Measurements from ENCODE around the gene ABCA2.

The ABCA2 gene

GRCh38 chr9:137026828-137027227, 1.2 kb downstream of the ABCA2 start:
- no peak overlapping the region for H2AFZ ChIP-seq (ENCODE audit: low read length)
- peak overlapping the region; percentile 66 for H3K9ac ChIP-seq (ENCODE audit: low read depth, low read length, poor library complexity, severe bottlenecking)
- peaks cover 5% of the 10 kb centered on the region for H4K20me1 ChIP-seq (ENCODE audit: insufficient read depth, low read length, poor library complexity, severe bottlenecking)
- H3K4me3 ChIP-seq (ENCODE audit: low read length, poor library complexity, severe bottlenecking), result peak overlapping the region; percentile 71
- no peak for TF ChIP-seq EZH2phosphoT487 (IDR thresholded peaks at IDR 0.05; ENCODE audit: borderline replicate concordance)
- no peak for TF ChIP-seq CTCF (conservative IDR thresholded peaks at IDR 0.05; ENCODE audit: low read length)
- peaks cover 7% of the 10 kb centered on the region; the same call in 1 of the 2 replicates for H3F3A ChIP-seq (ENCODE audit: low read depth)
- peaks cover 5% of the 10 kb centered on the region; the same call in 1 of the 2 replicates for H3K79me2 ChIP-seq (ENCODE audit: insufficient read depth, low read length)
- peak overlapping the region; percentile 84 for H3K4me2 ChIP-seq (ENCODE audit: low read depth, low read length, poor library complexity, severe bottlenecking)
- H3K27me3 ChIP-seq (ENCODE audit: insufficient read depth, low read length, poor library complexity, severe bottlenecking), result no peaks in the 10 kb centered on the region
- no peaks in the 10 kb centered on the region for H3K9me3 ChIP-seq (ENCODE audit: insufficient read depth, low read depth, low read length)
- H3K4me1 ChIP-seq (ENCODE audit: insufficient read depth, low read length, poor library complexity, severe bottlenecking), result peaks cover 42% of the 10 kb centered on the region
- no peaks in the 10 kb centered on the region for H3K9me2 ChIP-seq (replicated peaks; ENCODE audit: low read depth, low read length)
- H3K36me3 ChIP-seq (ENCODE audit: insufficient read depth, low read length), result no peaks in the 10 kb centered on the region

- H2AFZ ChIP-seq (ENCODE audit: low read length), result no peak overlapping the region
- peak overlapping the region; percentile 66 for H3K9ac ChIP-seq (ENCODE audit: low read depth, low read length, poor library complexity, severe bottlenecking)
- H3K4me2 ChIP-seq (ENCODE audit: low read depth, low read length, poor library complexity, severe bottlenecking), result peak overlapping the region; percentile 84
- H3K27me3 ChIP-seq (ENCODE audit: insufficient read depth, low read length, poor library complexity, severe bottlenecking), result no peaks in the 10 kb centered on the region
- H3K4me3 ChIP-seq (ENCODE audit: low read length, poor library complexity, severe bottlenecking), result no peak overlapping the region
- H3K9me2 ChIP-seq (replicated peaks; ENCODE audit: low read depth, low read length), result no peaks in the 10 kb centered on the region
- peaks cover 8% of the 10 kb centered on the region for H4K20me1 ChIP-seq (ENCODE audit: insufficient read depth, low read length, poor library complexity, severe bottlenecking)
- no peak for TF ChIP-seq EZH2phosphoT487 (IDR thresholded peaks at IDR 0.05; ENCODE audit: borderline replicate concordance)
- TF ChIP-seq CTCF (conservative IDR thresholded peaks at IDR 0.05; ENCODE audit: low read length), result no peak
- H3K79me2 ChIP-seq (ENCODE audit: insufficient read depth, low read length), result peaks cover 5% of the 10 kb centered on the region; the same call in 1 of the 2 replicates
- H3K9me3 ChIP-seq (ENCODE audit: insufficient read depth, low read depth, low read length), result no peaks in the 10 kb centered on the region
- H3K36me3 ChIP-seq (ENCODE audit: insufficient read depth, low read length), result no peaks in the 10 kb centered on the region
- peaks cover 39% of the 10 kb centered on the region for H3K4me1 ChIP-seq (ENCODE audit: insufficient read depth, low read length, poor library complexity, severe bottlenecking)
- H3F3A ChIP-seq (ENCODE audit: low read depth), result peaks cover 7% of the 10 kb centered on the region; the same call in 1 of the 2 replicates
Observed at GRCh38 chr9:137026384-137026783, 1.7 kb downstream of the ABCA2 start.

- Histone ChIP-seq H3K9me3 (ENCODE audit: insufficient read depth, low read depth, low read length) (no peaks in the 10 kb centered on the region), H3K4me2 (ENCODE audit: low read depth, low read length, poor library complexity, severe bottlenecking) (peak overlapping the region; percentile 84), H3K27me3 (ENCODE audit: insufficient read depth, low read length, poor library complexity, severe bottlenecking) (no peaks in the 10 kb centered on the region), H2AFZ (ENCODE audit: low read length) (no peak overlapping the region), H3K4me3 (ENCODE audit: low read length, poor library complexity, severe bottlenecking) (no peak overlapping the region), H3F3A (ENCODE audit: low read depth) (peaks cover 4% of the 10 kb centered on the region; the same call in 1 of the 2 replicates), H3K9me2 (replicated peaks; ENCODE audit: low read depth, low read length) (no peaks in the 10 kb centered on the region), H3K36me3 (ENCODE audit: insufficient read depth, low read length) (no peaks in the 10 kb centered on the region), H3K9ac (ENCODE audit: low read depth, low read length, poor library complexity, severe bottlenecking) (no peak overlapping the region), H3K79me2 (ENCODE audit: insufficient read depth, low read length) (peaks cover 5% of the 10 kb centered on the region; the same call in 1 of the 2 replicates), H4K20me1 (ENCODE audit: insufficient read depth, low read length, poor library complexity, severe bottlenecking) (peaks cover 9% of the 10 kb centered on the region), H3K4me1 (ENCODE audit: insufficient read depth, low read length, poor library complexity, severe bottlenecking) (peaks cover 31% of the 10 kb centered on the region)
- TF ChIP-seq CTCF (conservative IDR thresholded peaks at IDR 0.05; ENCODE audit: low read length) (no peak), EZH2phosphoT487 (IDR thresholded peaks at IDR 0.05; ENCODE audit: borderline replicate concordance) (no peak)
Observed at GRCh38 chr9:137025517-137025966, 2.5 kb downstream of the ABCA2 start.
